ENCODE data around the gene PRAC2.

GRCh38 chr17:48760411-48760810 is 37.4 kb downstream of the PRAC2 start:
- TF ChIP-seq EZH2 (IDR thresholded peaks at IDR 0.05; ENCODE audit: low read length, missing control alignments) (no peak), CTCF (conservative IDR thresholded peaks at IDR 0.05 in 1 of 2, IDR thresholded peaks at IDR 0.05 in 1 of 2; ENCODE audit: low read depth in 1 of 2, low read length in 2 of 2) (no peak)

Measured in fibroblast of lung (primary cell).